Loucy (cell line): ENCODE measurements around the gene ZNF354C.

Source experiments
- H2AFZ ChIP-seq: fragments of 200-600 bp; sonication (generic); 2 replicates; pipeline ENCODE4 v1.6.0; 2016; ENCODE audit warnings: antibody characterized with exemption, mild to moderate bottlenecking, low read length, moderate library complexity
- H3F3A ChIP-seq: fragments of 200-600 bp; 2 replicates; pipeline ENCODE4 v1.6.0; 2016; ENCODE audit warnings: antibody characterized with exemption, low read depth, mild to moderate bottlenecking
- H3K27me3 ChIP-seq: fragments of 200-600 bp; sonication (generic); 2 replicates; pipeline ENCODE4 v1.6.1; 2014; ENCODE audit warnings: low read length, mild to moderate bottlenecking; ENCODE audit not compliant: insufficient read depth, poor library complexity, severe bottlenecking
- H3K36me3 ChIP-seq: fragments of 200-600 bp; sonication (generic); 2 replicates; pipeline ENCODE4 v1.6.1; 2016; ENCODE audit warnings: low read length; ENCODE audit not compliant: insufficient read depth
- H3K4me1 ChIP-seq: fragments of 200-600 bp; sonication (generic); 2 replicates; pipeline ENCODE4 v1.5.1; 2014; ENCODE audit warnings: low read length, mild to moderate bottlenecking; ENCODE audit not compliant: insufficient read depth, poor library complexity, severe bottlenecking
- H3K4me2 ChIP-seq: fragments of 200-600 bp; sonication (generic); 2 replicates; pipeline ENCODE4 v1.6.0; 2014; ENCODE audit warnings: antibody characterized with exemption, low read length, low read depth, mild to moderate bottlenecking; ENCODE audit not compliant: poor library complexity, severe bottlenecking
- H3K4me3 ChIP-seq: fragments of 200-600 bp; sonication (generic); 2 replicates; pipeline ENCODE4 v1.5.1; 2014; ENCODE audit warnings: low read length, mild to moderate bottlenecking, mixed read lengths; ENCODE audit not compliant: poor library complexity, severe bottlenecking
- H3K79me2 ChIP-seq: fragments of 200-600 bp; sonication (generic); 2 replicates; pipeline ENCODE4 v1.6.1; 2014; ENCODE audit warnings: low read length; ENCODE audit not compliant: insufficient read depth
- H3K9ac ChIP-seq: fragments of 200-600 bp; sonication (generic); 2 replicates; pipeline ENCODE4 v1.6.0; 2014; ENCODE audit warnings: mild to moderate bottlenecking, low read depth, low read length, moderate library complexity; ENCODE audit not compliant: poor library complexity, severe bottlenecking
- H3K9me2 ChIP-seq: fragments of 200-600 bp; sonication (generic); replicated peaks from 2 replicates; pipeline ENCODE4 v1.6.1; 2016; ENCODE audit warnings: low read depth, low read length, mixed read lengths
- H3K9me3 ChIP-seq: fragments of 200-600 bp; sonication (generic); 2 replicates; pipeline ENCODE4 v1.6.1; 2014; ENCODE audit warnings: mild to moderate bottlenecking, antibody characterized with exemption, low read length, low read depth; ENCODE audit not compliant: insufficient read depth
- H4K20me1 ChIP-seq: fragments of 200-600 bp; sonication (generic); 2 replicates; pipeline ENCODE4 v1.6.0; 2014; ENCODE audit warnings: antibody characterized with exemption, low read length, mild to moderate bottlenecking; ENCODE audit not compliant: insufficient read depth, poor library complexity, severe bottlenecking
- CTCF ChIP-seq: fragments of 200-600 bp; sonication (generic); conservative IDR thresholded peaks from 2 replicates; pipeline ENCODE4 v1.5.1; 2014; ENCODE audit warnings: mild to moderate bottlenecking, antibody characterized with exemption, low read length
- EZH2phosphoT487 ChIP-seq: fragments of 200-600 bp; IDR thresholded peaks from 2 replicates; pipeline ENCODE4 v1.6.1; 2018; ENCODE audit warnings: antibody characterized with exemption, mild to moderate bottlenecking, moderate library complexity, borderline replicate concordance

The ZNF354C gene

GRCh38 chr5:179128041-179128365 lies 67.8 kb downstream of the ZNF354C start:
- Histone ChIP-seq H4K20me1 (no peaks in the 10 kb centered on the region), H3F3A (no peaks in the 10 kb centered on the region), H2AFZ (no peak overlapping the region), H3K9ac (no peak overlapping the region), H3K79me2 (no peaks in the 10 kb centered on the region), H3K36me3 (no peaks in the 10 kb centered on the region), H3K9me3 (no peaks in the 10 kb centered on the region), H3K9me2 (no peaks in the 10 kb centered on the region), H3K4me1 (no peaks in the 10 kb centered on the region), H3K4me2 (no peak overlapping the region), H3K27me3 (no peaks in the 10 kb centered on the region), H3K4me3 (no peak overlapping the region)
- TF ChIP-seq CTCF (no peak), EZH2phosphoT487 (no peak)

- H3K36me3 ChIP-seq = no peaks in the 10 kb centered on the region
Measured at GRCh38 chr5:179128976-179129375, 68.8 kb downstream of the ZNF354C start.

GRCh38 chr5:179129607-179130071 lies 69.5 kb downstream of the ZNF354C start:
- no peaks in the 10 kb centered on the region for H3K27me3 ChIP-seq
- no peaks in the 10 kb centered on the region for H3K9me2 ChIP-seq
- H4K20me1 ChIP-seq = no peaks in the 10 kb centered on the region
- H3K4me2 ChIP-seq = no peak overlapping the region
- no peak overlapping the region for H2AFZ ChIP-seq
- no peak for TF ChIP-seq CTCF
- no peak for TF ChIP-seq EZH2phosphoT487
- H3F3A ChIP-seq = no peaks in the 10 kb centered on the region
- no peaks in the 10 kb centered on the region for H3K9me3 ChIP-seq
- H3K79me2 ChIP-seq = no peaks in the 10 kb centered on the region
- H3K4me3 ChIP-seq = no peak overlapping the region
- H3K9ac ChIP-seq = no peak overlapping the region
- no peaks in the 10 kb centered on the region for H3K4me1 ChIP-seq
- H3K36me3 ChIP-seq = no peaks in the 10 kb centered on the region

More at GRCh38 chr5:179128976-179129375, 68.8 kb downstream of the ZNF354C start:
- TF ChIP-seq CTCF (no peak), EZH2phosphoT487 (no peak)
- no peaks in the 10 kb centered on the region for H3K4me1 ChIP-seq
- H3K9me2 ChIP-seq = no peaks in the 10 kb centered on the region
- no peak overlapping the region for H2AFZ ChIP-seq
- no peak overlapping the region for H3K9ac ChIP-seq
- no peaks in the 10 kb centered on the region for H4K20me1 ChIP-seq
- H3K27me3 ChIP-seq = no peaks in the 10 kb centered on the region
- no peaks in the 10 kb centered on the region for H3K9me3 ChIP-seq
- no peak overlapping the region for H3K4me2 ChIP-seq
- H3K4me3 ChIP-seq = no peak overlapping the region
- H3K79me2 ChIP-seq = no peaks in the 10 kb centered on the region
- no peaks in the 10 kb centered on the region for H3F3A ChIP-seq
